H1 (cell line): Measurements from ENCODE around the gene LOXL1. TPM values are rescaled to one million over a fixed set of nuclear protein-coding genes. Genes with fewer than 3 reads are reported as not detected.

Experiments
- CHD2 ChIP-seq: IDR thresholded peaks from 2 replicates; pipeline ENCODE4 v1.6.1; 2012; ENCODE audit warnings: low read length, improper control_type of control experiment
- EP300 ChIP-seq, 2 experiments: IDR thresholded peaks; 1 replicate in 1 of 2; 2 replicates in 1 of 2; pipeline ENCODE4 v1.6.1; 2011 to 2012; ENCODE audit warnings: low read depth in 2 of 2, low read length in 2 of 2, mild to moderate bottlenecking in 2 of 2, borderline replicate concordance in 1 of 2, inconsistent platforms in 1 of 2, moderate library complexity in 1 of 2
- NANOG ChIP-seq: IDR thresholded peaks from 2 replicates; pipeline ENCODE4 v1.6.1; 2011; ENCODE audit warnings: low read length, low read depth, mild to moderate bottlenecking, inconsistent platforms; ENCODE audit not compliant: insufficient read depth, poor library complexity, severe bottlenecking
- RNF2 ChIP-seq: fragments of 200-900, 300-1000 bp; sonication (generic); IDR thresholded peaks from 2 replicates; pipeline ENCODE4 v1.7.1; 2016; ENCODE audit warnings: borderline replicate concordance, low read depth, mild to moderate bottlenecking, antibody characterized with exemption, low read length; ENCODE audit not compliant: poor library complexity, severe bottlenecking; ENCODE audit errors: missing control alignments
- SIX5 ChIP-seq: IDR thresholded peaks from 2 replicates; pipeline ENCODE4 v1.6.1; 2011; ENCODE audit warnings: mild to moderate bottlenecking, low read depth, low read length
- SP2 ChIP-seq: IDR thresholded peaks from 2 replicates; pipeline ENCODE4 v1.6.1; 2012; ENCODE audit warnings: mild to moderate bottlenecking, low read length, inconsistent platforms
- TAF1 ChIP-seq: IDR thresholded peaks from 2 replicates; pipeline ENCODE4 v1.6.1; 2011; ENCODE audit warnings: mild to moderate bottlenecking, low read depth, low read length
- polyA plus RNA-seq, 7 experiments: library from polyadenylated mRNA; depleted of rRNA in 3 of 7; stranded (reverse) in 5 of 7; unstranded in 2 of 7; fragments of >200 nt in 5 of 7; fragments of 200-250 nt in 2 of 7; gene quantifications; 1 replicate in 5 of 7; 2 replicates in 1 of 7; 4 replicates in 1 of 7; pipeline versions ENCODE4 v1.2.1 to v1.2.3, GENCODE V29; 2011 to 2013; ENCODE audit warnings: missing spikeins in 2 of 7, mixed read lengths in 2 of 7
- total RNA-seq: library from RNA; stranded (reverse); fragmentation: NEBNext Ultra II Directional; extraction: Animal tissue kit (Norgen Biotek cat#: 25700); gene quantifications from 2 replicates; pipeline ENCODE4 v1.2.1, GENCODE V29; 2021

LOXL1 gene
- total and polyA plus RNA-seq, 2 of the 8 experiments (the other 6 are each of a cell fraction or from before 2014, with no cell fraction given), result 8.1 to 14.4 TPM

DNA sequence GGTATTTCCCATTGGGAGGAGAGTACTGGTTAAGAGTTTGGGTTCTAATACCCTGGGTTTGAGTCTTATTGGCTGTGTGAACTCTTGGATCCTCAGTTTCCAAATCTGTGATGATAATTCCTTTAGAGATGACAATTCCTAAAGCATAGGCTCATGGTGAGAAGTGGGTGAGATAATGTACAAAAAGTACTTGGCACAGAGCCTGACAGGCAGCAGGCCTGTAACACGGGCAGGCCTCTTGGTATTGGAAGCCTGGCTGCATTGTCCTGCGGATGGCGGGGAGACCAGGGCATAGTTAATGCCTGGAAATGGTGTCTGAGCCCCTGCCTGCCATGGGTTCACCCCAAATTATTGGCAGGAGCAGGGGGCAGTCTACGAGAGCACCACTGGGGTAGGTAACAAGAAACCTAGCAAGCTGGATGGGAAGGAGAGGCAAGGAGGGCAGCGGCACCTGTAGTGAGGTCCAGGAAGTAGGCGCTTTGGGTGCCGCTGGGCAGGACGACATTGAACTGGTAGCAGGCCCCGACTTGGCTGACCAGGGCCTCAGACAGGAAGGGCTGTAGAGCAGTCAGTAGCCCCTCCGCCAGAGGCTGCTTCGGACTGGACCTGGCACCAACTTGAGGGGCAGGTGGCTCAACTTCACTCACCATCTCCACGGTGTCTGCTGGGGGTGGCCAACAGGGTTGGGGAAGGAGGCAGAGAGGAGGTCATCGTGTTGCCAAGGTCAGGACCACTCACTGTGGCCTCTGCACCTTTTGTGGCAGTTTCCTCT lies 58.1 kb downstream of the LOXL1 start (continued):
- TF ChIP-seq EP300 (IDR thresholded peaks at IDR 0.05; ENCODE audit: borderline replicate concordance in 1 of 2, low read depth in 2 of 2, low read length in 2 of 2), result no peak
- TF ChIP-seq SIX5, result no peak
- TF ChIP-seq CHD2, result no peak
- no peak for TF ChIP-seq NANOG
- no peak for TF ChIP-seq SP2
- no peak for TF ChIP-seq RNF2
- TF ChIP-seq TAF1, result no peak
- TF ChIP-seq, all 59 proteins: peak for 0
